Measurements from ENCODE around the gene EP400.

DNA sequence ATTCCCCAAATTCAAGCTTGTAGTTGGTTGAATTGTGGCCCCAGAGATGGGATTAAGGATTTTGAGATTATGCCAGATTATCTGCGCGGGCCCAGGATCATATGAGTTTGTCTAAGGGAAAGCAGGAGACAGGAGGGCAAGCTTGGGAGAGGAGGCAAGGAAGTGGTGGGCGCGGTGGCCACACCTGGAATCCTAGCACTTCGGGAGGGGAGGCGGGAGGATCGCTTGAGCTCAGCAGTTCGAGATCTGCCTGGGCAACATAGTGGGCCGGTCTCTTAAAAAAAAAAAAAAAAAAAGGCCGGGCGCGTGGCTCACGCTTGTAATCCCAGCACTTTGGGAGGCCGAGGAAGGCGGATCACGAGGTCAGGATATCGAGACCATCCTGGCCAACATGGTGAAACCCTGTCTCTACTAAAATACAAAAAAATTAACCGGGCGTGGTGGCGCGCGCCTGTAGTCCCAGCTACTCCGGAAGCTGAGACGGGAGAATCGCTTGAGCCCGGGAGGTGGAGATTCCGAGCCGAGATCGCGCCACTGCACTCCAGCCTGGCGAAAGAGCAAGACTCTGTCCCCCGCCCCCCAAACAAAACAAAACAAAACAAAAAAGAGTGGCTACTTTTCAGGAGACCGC lies 21.5 kb upstream of the EP400 start:
- no peak for TF ChIP-seq ZNF274 (CRISPR knock-in tag; IDR thresholded peaks at IDR 0.05)
- no peak for TF ChIP-seq TSC22D2 (CRISPR knock-in tag; IDR thresholded peaks at IDR 0.05; ENCODE audit: borderline replicate concordance)
- TF ChIP-seq ZBTB21 (CRISPR knock-in tag; IDR thresholded peaks at IDR 0.05), result no peak
- TF ChIP-seq, protein P1, sequence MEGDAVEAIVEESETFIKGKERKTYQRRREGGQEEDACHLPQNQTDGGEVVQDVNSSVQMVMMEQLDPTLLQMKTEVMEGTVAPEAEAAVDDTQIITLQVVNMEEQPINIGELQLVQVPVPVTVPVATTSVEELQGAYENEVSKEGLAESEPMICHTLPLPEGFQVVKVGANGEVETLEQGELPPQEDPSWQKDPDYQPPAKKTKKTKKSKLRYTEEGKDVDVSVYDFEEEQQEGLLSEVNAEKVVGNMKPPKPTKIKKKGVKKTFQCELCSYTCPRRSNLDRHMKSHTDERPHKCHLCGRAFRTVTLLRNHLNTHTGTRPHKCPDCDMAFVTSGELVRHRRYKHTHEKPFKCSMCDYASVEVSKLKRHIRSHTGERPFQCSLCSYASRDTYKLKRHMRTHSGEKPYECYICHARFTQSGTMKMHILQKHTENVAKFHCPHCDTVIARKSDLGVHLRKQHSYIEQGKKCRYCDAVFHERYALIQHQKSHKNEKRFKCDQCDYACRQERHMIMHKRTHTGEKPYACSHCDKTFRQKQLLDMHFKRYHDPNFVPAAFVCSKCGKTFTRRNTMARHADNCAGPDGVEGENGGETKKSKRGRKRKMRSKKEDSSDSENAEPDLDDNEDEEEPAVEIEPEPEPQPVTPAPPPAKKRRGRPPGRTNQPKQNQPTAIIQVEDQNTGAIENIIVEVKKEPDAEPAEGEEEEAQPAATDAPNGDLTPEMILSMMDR (CRISPR knock-in tag; IDR thresholded peaks at IDR 0.05), result no peak
- no peak for TF ChIP-seq ARID3A (IDR thresholded peaks at IDR 0.05; ENCODE audit: low read depth, low read length)
